ENCODE measurements around the gene KCNIP1.
"Not testable (repeated sequence)": the region's sequence is repeated elsewhere in the genome, so short reads cannot be mapped to it uniquely, and the experiment has no call there.

KCNIP1 gene

DNA sequence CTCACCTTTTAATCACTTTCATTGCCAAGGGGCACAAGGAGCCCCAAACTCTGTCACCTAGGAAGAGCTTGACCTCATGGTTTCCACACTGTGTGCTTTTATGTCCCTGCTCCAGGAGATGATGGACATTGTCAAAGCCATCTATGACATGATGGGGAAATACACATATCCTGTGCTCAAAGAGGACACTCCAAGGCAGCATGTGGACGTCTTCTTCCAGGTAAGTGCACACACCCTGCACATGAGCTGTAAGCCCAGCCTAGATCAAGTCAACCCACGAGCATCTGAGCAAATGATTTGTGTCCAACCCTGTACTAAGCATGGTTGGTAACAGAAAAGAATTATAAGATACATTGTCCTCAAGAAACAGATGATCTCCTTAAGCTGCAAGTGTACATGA lies 228.9 kb downstream of the KCNIP1 start:
- no peak for DNase-seq

DNA sequence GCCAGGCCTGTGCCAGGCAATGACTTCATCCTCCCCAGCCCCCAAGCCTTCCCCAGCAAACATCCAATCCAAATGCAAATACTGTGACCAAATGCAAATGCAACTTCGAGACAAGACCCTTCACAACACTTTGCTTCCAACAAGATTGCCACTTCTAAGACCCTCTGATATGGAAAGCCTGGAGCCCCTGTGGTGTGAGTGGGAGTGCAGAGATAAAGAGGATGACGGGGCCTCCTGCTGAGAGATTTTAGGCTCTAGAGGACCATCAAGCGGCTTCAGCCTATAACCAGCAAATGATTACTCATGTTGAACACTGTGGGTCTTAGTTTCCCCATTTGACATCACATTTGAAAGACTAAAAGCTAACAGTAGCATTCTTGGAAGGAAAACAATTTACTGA lies 233.1 kb downstream of the KCNIP1 start:
- DNase-seq = no peak

DNA sequence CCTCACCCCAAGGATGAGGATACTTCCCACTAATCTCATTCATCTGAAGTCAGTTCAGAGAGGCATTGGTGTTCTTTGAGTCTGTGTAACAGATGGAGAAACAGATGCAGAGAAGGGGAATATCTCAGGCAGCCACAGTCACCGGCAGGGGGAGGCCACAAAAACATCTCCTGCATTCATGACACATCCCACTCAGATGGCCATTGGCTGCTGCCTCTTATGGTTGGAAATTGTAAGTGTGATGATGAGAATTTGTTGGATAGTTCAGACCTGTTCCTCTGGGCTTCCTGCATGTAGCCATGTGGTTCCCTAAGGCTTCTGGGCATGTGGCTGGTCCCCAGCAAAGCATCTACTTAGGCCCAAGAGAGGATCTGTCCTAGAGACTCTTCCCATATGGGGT lies 233.8 kb downstream of the KCNIP1 start:
- DNase-seq = no peak

DNA sequence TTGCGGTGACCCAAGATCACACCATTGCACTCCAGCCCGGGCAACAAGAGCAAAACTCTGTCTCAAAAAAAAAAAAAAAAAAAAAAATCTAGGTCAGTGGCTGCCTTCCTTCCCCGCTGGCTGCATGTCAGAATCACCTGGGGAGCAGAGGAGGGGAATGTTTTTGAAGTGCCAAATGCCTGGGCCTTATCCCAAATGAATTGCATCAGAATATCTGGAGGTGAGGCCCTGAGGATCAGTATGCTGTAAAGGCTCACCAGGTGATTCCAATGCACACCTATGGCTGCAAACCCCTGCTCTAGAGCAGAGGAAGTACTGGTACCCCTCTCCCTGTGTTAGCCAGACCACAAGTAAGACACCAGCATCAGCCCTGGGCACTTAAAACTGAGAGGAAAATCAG lies 235.0 kb downstream of the KCNIP1 start:
- no peak for DNase-seq

DNA sequence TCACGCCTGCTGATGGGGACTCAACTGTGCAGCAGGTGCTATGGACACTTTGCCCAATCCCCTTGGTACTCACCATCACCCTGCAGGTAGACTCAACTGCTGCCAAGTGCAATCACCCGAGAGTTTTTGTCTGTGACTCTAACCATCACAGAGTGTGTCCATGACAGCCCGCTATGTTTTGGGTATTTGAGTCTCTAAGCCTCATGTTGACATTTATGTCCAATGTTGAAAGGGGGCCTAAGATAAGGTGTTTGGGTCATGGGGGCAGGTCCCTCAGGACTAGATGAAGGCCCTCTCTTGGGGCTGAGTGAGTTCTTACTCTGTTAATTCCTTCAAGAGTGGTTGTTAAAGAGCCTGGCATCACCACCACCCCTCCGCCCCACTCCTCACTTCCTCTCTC lies 235.6 kb downstream of the KCNIP1 start:
- no peak for DNase-seq

DNA sequence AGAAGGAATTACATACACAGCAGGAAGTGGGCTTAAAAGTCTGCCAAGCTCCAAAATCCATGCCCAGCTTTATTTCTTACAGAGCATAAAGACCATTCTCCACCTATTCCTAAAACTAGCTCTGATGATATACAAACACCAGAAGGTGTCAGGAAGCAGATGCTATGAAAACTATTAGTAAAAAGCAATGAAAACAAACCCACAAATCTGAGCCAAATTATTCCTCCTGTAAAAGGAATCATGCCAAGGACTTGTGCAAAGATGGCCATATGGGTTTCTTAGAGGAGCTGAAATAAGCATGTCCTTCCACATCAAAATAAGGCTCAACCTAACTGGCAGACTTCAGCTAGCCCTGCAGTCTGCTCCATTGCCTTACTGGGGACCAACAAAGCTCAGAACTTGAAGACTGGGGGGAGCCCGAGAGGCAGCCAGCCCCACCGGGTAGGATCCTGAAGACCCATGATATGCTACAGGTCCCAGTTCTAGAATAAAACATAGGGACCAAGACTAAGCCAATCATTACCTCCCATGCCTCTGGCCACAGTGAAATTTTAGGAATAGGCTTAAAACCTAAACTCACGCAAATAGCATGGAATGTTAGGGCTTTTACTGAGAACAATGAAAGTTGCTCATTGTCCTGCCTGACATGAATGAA lies 236.9 kb downstream of the KCNIP1 start:
- DNase-seq = no peak

DNA sequence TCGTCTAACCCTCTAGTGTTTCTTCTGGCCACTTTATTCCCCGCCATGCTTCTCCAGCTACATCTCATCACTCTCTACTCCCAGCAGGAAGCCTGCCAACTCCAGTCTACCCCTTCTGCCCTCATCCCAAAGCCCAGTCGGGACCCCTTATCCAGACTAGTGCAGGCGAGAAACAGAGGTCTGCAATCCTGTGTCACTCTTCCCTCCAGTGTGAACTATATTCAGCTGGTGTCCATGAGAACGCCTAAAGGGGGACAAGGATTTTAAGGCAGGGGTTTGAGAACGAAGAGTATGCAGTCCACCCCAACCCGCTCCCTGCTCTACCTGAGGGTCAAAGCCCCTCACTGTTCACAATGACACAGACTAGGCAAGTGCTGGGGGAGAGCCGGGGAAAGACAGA lies 238.0 kb downstream of the KCNIP1 start:
- no peak for DNase-seq

DNA sequence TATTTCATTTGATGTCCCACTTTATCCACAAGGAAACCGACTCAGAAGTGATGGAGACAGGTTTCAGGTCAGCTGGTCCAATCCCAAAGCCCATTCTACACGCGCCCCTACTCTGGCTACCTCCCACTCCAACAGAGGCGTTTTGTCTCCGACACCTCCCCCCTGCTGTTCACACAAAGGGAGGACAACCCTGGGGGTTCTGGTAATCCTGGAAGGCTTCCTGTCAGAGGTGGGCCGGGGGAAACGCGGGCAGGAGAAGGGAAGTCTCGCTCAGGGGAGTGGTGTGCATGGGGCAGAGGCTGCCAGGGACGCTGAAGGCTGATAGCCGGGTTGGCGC lies 240.0 kb downstream of the KCNIP1 start:
- DNase-seq = no peak

DNA sequence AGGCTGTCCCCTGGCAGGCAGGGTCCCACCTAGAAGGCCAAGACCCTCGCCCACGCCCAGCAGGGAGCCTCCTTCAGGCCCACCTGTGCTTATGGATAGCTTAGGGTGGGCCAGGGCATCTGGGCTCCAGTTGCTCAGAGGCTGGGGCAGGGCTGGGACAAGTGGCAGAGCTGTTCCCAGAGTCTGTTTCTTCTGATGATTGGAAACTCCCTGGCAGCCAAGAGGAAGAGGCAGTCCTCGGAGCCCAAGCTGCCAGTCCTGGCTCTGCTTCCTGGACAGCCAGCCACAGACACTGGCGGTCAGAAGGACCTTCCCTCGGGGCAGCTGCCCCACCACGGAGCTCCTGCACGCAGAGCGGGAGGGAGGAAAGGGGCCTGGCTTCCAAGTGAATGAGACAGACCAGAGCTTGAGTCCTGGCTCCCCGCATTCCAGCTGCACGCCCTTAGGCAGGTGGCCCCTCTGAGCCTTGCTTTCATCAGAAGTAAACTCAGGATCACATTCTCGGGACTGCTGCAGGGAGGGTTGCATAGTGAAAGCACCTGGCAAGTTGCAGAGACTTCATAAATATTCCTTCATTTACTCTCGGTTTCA lies 241.8 kb downstream of the KCNIP1 start:
- DNase-seq = no peak

DNA sequence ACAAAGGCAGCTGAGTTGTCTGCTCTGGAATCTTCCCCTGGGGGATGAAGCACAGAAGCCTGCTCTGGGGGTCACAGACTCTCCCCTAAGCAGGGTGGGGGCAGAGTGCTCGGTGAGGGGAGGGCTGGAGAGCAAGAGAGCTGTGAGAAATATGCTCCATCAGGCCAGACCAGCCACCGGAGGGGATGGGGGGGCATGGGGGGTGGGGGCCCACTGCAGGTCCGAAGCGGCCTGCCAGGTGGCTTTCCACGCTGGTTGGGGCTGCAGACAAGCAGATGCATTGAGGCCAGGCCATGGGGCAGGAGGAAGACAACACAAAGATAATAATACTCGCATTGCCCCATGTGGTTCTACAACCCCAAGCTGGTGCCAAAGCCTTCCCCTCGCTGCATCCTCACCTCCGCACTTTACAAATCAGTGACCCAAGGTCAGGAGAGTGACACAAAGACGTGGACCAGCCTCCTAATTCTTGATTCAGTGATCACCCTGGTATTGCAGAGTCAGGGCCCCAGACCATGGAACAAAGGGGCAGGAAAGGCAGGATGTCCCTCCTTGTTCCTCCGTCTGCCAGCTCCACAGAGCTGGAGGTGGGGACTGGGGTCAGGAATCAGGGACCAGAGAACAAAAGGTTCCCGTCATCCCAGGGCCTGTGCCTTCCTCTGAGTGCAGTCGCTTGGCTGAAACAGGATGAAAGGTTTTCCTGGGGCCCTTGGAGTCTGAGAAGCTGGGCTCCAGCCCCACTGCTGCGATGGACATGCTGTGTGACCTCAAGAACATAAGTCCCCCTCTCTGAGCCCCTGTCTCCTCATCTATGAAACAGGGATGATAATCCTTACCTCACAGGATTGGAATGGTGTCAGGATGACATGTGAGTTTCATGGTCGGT lies 242.5 kb downstream of the KCNIP1 start:
- DNase-seq = no peak

DNA sequence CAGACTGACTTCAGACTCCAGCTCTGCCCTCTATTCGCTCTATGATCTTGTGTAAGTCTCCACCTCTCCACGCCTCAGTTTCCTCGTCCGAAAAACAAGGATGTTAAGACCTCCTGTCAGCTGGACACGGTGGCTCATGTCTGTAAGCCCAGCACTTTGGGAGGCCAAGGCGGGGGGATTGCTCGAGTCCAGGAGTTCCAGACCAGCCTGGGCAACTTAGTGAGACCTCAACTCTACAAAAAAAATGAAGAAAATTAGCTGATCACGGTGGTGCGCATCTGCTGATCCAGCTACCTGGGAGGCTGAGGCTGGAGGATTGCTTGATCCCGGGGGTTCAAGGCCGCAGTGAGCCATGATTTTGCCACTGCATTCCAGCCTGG lies 243.1 kb downstream of the KCNIP1 start:
- DNase-seq = no peak

DNA sequence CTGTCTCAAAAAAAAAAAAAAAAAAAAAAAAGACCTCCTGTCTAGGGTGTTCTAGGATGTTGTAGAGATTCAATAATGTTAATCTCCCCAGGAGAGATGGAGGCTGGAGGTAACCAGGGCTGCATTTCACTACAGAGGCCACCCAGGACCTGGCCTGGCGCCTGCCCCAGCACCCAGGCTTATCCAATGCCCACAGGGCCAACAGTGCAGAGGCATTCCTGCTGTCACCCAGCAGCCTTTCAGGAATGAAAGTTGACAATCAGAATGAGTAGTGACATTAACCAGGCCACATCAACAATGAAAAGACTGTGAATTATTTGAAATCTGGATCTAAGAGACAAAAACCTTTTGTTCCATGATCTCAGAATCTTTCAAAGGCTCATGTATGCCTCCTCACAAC lies 243.5 kb downstream of the KCNIP1 start:
- no peak for DNase-seq

DNA sequence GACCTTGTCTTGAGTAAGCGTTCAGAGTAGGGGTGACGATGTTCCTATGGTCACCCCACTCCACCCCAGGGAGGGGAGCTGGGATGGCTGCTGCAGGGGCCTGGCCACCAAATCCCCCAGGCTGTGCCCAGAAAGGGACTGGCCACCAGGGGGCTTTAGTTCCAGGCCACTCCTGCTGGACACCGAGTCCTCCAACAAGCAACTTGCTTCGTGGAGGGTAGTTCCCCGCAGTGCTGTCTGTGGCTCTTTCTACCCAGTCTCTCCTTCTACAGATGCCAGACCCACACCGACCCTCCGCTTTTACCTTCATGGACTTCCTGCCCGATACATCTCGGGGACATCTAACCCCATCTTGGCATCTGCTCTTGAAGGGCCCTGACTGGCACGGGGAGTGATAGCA lies 244.0 kb downstream of the KCNIP1 start:
- DNase-seq = no peak

DNA sequence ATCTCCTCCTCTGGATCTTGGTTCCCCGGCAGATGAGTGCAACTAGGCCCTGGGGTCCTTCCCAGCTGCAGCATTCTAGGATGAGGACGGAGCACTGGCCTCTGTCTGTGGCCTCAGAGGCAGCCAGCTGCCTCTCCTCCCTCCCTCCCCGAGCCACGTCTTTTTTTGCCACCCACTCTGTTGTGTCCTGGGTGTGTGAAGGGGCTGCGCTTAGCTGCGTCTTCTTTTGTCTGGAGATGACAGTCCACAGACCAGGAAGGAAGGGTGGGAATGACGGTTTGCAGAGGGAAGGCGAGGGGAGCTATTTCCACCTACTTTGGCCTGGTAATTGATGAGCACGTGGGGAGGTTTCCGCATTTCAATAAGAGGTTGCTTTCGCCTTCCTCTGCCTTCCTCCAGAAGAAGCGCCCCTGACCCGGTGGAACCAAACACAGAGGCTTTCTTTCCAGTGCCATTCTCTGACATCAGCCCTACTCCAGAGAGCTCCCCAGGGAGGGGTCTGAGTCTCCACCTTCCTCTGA lies 245.2 kb downstream of the KCNIP1 start:
- DNase-seq = no peak

DNA sequence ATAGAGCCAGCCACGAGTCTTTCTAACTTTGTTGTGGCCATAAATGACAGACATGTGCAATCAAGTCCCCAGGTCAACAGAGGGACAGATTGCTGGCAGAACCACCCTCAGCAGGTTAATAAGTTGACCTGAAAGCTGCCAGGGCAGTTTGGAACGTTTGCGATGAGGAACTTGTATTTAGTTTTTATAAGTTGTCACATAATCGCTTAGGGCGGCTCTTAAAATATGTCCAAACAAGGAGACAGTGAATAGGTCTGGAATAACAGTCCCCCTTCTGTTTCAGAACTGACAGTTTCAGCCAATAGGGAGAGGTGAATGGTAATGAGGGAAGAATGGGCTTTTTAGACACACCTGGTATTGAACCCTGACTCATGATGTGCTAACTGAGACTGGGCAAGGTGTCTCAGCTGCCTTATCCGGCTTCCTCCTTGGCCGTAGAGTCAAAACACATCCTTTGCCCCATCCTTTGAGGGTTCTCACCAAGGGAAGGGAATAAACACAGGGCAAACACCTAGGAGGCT lies 246.2 kb downstream of the KCNIP1 start:
- no peak for DNase-seq

DNA sequence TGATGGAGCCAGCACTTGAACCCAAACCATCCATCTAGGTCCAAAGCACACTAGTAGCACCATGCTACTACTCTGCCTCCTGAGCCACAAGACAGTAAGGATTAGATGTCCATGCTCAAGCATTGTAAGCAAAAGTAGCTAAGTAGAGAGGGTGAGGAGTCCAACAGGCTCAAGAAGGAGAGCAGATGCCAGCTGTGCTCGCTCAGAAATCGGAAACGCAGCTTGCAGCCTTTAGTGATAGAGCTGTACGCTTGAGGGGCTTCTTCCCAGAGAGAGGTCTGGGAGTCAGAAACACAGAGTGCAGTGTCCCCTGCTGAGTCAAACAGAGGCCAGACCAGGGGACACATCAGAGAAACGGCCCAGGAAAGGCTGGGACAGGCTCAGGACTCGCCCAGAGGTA lies 247.0 kb downstream of the KCNIP1 start:
- no peak for DNase-seq

DNA sequence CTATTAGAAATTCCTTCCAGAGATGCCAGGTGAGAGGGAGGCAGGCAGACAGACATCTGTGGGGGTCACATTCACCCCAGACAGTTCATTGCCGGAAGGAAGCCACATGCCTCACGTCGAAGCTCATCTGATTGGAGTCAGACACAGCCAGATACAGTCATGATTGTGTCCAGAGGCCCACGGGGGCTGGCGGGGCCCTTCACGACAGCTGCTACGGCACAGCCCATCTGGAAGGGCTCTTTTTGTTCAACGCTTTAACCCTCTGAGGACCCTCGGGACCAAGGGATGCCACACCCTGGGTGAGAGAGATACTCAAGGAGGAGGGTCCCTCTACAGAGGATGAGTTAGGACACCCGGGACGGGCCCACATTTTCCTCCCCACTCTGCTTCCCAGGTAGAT lies 247.8 kb downstream of the KCNIP1 start:
- DNase-seq = no peak

DNA sequence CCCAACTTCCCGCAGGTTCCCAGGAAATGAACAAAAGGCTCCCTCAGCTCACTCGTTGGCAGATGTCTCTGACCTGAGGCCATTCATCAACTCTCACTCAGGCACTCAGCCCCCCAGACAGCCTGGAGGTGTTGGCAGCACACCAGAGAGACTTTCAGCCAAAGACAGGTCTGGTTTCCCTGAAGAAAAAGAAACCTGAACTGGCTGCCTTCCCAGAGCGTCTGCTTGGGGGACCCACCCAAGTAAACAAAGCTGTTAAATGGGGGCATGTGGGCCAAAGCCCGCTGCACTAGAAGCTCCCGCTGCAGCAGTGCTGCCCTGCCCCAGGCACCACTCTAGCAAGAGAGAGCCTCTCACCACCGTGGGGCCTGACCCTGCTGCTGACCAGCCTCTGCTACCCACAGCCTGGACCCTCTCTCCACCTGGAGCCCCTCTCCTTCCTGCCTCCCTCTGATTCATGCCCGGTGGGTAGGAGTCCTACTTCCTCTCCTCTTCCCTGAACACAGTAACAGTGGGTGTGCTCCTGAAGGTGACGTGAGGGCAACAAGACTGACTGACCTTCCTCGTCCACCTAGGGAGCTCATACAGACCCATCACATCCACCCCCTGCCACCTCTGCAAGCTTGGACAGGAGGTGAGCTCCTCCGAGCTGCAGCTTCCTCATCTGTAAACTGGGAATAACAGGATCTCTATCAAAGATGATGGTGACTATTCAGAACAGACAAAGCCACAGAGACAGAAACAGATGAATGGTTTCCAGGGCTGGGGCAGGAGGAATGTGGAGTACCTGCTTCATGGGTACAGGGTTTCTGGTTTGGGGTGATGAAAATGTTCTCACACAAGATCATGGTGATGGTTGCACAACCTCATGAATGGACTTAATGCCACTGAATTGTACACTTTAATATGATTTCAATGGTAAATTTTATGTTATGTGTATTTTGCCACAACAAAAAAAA lies 248.7 kb downstream of the KCNIP1 start:
- DNase-seq = no peak

DNA sequence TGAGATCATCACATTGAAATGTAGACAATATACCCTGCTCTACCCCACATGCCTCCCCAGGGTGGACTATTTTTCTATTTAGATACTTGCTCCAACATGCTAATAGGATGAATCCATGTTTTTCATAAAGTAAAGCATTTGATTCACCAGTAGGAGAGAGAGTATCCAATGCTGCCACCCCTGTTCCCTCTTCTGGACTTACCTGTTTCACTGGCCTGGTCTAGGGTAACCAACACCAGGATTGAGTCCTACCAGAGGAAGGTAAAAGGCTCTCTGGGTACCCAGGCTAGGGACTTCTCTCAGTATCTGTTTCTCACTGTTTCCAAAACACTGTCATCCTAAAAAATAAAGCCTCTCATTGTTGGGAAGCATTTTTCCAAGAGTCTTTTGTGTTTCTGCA lies 249.5 kb downstream of the KCNIP1 start:
- no peak for DNase-seq

DNA sequence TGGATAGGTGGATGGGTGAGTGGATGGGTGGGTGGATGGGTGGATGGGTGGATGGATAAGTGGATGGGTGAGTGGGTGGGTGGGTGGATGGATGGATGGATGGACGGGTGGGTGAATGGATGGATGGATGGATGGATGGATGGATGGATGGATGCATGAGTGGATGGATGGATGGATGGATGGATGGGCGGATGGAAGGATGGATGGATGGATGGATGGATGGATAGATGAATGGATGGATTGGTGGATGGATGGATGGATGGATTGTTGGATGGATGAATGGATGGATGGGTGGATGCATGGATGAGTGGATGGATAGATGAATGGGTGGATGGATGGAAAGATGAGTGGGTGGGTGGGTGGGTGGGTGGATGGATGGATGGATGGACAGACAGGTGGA lies 250.7 kb downstream of the KCNIP1 start:
- not testable (repeated sequence) for DNase-seq

DNA sequence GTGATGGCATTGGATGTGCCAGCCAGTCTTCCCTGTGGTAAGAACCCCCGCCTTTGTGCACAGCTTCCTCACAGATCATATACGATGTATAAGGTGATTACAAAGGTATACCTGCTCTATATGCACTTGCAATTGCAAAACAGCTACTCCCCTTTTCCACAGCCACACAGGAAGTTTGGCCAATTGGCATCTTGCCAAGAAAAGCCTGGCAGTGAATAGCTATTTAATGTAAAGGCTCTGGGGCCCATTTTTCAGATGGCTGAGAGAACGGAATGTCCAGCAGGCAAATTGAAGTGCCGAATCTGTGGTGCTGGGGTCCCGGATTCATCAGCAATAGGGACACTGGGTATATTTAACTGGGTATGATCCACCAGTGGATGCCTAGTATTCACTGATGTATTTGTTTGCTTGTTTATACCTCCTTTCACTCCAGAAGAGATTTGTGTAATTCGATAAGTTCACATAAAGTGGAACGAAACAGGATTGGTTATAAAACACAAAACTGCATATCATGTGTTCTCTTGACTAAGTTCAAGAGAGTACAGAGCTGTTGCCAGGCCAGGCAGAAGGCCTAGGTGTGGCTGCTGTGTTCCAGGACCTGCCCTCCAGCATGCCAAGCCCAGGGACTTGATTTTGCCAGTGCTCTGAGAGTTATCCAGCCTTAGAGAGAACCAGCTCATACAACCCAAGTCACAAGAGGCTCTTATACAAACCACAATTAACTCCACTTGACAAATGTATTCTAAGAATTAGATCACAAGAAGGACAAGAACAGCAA lies 252.0 kb downstream of the KCNIP1 start:
- peak; percentile 69 for DNase-seq

DNA sequence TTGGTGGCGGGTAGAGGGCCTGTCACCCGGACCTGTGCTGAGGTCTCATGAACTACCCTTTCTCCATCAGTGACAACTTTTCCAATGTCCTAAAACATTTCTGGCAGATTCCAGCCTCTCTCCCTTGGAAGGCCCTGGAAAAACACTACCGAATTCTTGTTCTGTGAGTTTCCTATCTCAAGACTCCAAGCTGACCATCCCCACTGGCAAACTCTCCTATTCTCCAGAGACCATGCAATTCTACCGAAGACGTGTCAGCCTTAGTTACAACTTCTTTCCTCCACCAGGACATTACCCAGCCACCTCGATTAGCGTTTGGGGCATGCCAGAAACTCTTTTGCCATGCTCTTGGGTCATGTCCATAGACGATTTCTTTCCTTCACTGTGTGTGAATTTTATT lies 252.9 kb downstream of the KCNIP1 start:
- no peak for DNase-seq
